ENCODE data around the gene TOX2. TPM values are rescaled to one million over a fixed set of nuclear protein-coding genes. Genes with fewer than 3 reads are reported as not detected.

The TOX2 gene
- total RNA-seq, 2 donors from 2014 or later: 8.8 to 52.8 TPM

DNA sequence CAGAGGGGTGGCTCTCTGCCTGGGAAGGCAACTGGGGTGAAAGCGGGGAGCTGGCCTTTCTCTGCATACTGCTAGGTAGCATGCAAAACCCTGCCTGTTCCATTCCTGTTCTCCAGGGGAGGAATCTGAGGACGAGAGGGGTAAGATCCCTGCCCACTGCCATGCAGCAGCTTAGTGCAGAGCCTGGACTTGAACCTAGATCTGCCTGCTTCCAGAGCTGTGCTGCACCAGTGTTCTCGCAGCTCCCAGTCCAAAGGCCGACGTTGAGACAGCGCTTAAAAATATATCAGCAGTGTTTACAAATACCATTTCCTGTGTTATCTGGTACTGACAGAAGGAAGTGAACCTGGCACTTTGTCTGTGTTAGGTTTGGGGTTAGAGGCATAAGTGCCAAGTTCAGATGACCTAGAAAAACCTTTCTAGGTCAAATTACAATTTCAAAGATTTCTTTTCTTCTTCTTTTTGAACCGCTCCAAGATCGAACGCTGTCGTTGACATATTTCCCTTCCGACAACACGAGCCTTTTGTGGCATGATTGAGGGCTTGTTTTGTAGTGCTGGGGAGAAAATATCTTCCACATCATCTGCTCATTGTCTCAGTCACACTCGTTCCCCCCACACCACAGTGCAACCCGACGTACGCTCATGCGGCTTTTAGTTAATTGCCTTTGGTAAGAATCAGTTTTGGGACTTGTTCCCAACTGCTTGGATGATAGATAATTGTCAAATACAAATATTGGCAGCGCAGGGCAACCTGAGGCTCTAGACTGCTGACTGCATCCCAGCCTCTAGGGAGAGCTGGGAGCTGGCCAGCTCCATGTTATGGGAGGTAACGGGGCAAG is 44.6 kb downstream of the TOX2 start:
- Histone ChIP-seq H3K4me3 (no peak overlapping the region), H3K4me1 (replicated peaks) (no peaks in the 10 kb centered on the region), H3K27ac (no peak overlapping the region), H3K9me3 (no peaks in the 10 kb centered on the region), H3K36me3 (no peaks in the 10 kb centered on the region), H3K27me3 (replicated peaks; ENCODE audit: insufficient read depth) (no peaks in the 10 kb centered on the region)
- intact Hi-C loops (cut with DNase I): no loop called here
- DNase-seq (ENCODE audit: low spot score): no peak
- WGBS: 23% methylated on average over 19 of the region's 19 CpGs
- peak; percentile 4 for TF ChIP-seq POLR2AphosphoS5 (IDR thresholded peaks at IDR 0.05)
- TF ChIP-seq POLR2A (IDR thresholded peaks at IDR 0.05): no peak
- TF ChIP-seq, protein P1, sequence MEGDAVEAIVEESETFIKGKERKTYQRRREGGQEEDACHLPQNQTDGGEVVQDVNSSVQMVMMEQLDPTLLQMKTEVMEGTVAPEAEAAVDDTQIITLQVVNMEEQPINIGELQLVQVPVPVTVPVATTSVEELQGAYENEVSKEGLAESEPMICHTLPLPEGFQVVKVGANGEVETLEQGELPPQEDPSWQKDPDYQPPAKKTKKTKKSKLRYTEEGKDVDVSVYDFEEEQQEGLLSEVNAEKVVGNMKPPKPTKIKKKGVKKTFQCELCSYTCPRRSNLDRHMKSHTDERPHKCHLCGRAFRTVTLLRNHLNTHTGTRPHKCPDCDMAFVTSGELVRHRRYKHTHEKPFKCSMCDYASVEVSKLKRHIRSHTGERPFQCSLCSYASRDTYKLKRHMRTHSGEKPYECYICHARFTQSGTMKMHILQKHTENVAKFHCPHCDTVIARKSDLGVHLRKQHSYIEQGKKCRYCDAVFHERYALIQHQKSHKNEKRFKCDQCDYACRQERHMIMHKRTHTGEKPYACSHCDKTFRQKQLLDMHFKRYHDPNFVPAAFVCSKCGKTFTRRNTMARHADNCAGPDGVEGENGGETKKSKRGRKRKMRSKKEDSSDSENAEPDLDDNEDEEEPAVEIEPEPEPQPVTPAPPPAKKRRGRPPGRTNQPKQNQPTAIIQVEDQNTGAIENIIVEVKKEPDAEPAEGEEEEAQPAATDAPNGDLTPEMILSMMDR (IDR thresholded peaks at IDR 0.05): no peak

DNA sequence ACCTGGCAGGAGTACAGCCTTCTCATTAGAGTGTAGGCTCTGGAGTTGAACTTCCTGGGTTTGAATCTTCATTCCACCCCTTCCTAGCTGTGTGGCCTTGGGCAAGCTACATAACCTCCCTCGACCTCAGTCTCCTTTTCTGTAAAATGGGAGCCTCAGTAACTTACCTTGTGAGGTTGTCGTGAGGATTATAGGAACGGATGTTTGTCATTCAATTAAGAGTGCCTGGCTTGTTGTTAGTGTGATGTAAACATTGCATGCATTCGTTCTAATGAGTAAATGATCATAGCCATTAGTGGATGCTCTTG is 45.2 kb downstream of the TOX2 start:
- Histone ChIP-seq H3K27me3 (replicated peaks; ENCODE audit: insufficient read depth) (no peaks in the 10 kb centered on the region), H3K4me1 (replicated peaks) (no peaks in the 10 kb centered on the region), H3K36me3 (no peaks in the 10 kb centered on the region), H3K4me3 (no peak overlapping the region), H3K27ac (no peak overlapping the region), H3K9me3 (no peaks in the 10 kb centered on the region)
- DNase-seq (ENCODE audit: low spot score): no peak
- no peak for TF ChIP-seq POLR2A (IDR thresholded peaks at IDR 0.05)
- no peak for TF ChIP-seq POLR2AphosphoS5 (IDR thresholded peaks at IDR 0.05)
- TF ChIP-seq, protein P1 (IDR thresholded peaks at IDR 0.05): no peak
- WGBS: 66% methylated on average over 4 of the region's 4 CpGs
- intact Hi-C loops (cut with DNase I): no loop called here

DNA sequence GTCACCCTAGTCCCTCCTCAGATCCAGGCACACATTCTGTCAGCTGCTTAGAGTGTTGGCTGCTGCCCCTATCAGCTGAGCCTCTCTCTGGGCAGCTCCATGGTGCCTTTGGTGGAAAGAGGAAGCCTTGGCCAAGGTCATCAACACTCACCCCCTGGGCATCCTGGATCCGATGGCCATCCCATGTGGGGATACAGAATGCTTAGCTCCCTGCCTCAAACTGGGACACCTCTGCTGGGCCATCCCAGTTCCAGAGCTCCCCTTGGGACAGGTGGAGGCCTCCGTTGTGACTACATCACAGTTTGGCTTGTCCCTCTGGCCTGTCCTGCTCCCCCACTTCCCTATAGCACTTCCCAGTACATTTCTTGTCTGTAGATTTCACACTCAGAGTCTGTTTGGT is 45.6 kb downstream of the TOX2 start:
- DNase-seq (ENCODE audit: low spot score): no peak
- no peak overlapping the region for H3K27ac ChIP-seq
- TF ChIP-seq, protein P1 (IDR thresholded peaks at IDR 0.05): no peak
- TF ChIP-seq POLR2A (IDR thresholded peaks at IDR 0.05) (no peak), POLR2AphosphoS5 (IDR thresholded peaks at IDR 0.05) (no peak)
- no peaks in the 10 kb centered on the region for H3K9me3 ChIP-seq
- no peak overlapping the region for H3K4me3 ChIP-seq
- no peaks in the 10 kb centered on the region for H3K36me3 ChIP-seq
- WGBS: 91% methylated on average over 2 of the region's 2 CpGs
- intact Hi-C loops (cut with DNase I): no loop called here
- no peaks in the 10 kb centered on the region for H3K4me1 ChIP-seq (replicated peaks)
- H3K27me3 ChIP-seq (replicated peaks; ENCODE audit: insufficient read depth): no peaks in the 10 kb centered on the region

DNA sequence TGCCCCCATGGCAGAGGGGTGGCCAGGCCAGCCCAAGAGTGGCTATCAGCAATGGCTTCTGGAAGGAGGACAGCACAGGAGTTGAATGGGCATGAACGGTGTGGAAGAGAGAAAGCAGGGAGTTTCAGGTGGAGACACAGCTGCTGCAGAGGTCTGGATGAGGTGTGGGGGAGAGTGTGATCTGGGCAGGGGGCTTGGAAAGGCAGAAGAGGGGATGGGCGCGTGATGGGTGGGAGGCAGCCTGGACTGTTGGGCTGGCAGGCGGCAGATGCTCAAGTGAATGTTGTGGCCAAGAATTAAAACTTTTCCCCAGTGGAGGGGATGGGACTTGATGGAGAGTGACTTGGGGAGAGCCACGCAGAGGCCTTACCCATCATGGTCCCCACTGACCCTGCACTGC is 46.5 kb downstream of the TOX2 start:
- Histone ChIP-seq H3K4me1 (replicated peaks) (no peaks in the 10 kb centered on the region), H3K9me3 (no peaks in the 10 kb centered on the region), H3K27ac (no peak overlapping the region), H3K4me3 (no peak overlapping the region), H3K36me3 (no peaks in the 10 kb centered on the region), H3K27me3 (replicated peaks; ENCODE audit: insufficient read depth) (no peaks in the 10 kb centered on the region)
- WGBS: 98% methylated on average over 5 of the region's 5 CpGs
- no peak for DNase-seq (ENCODE audit: low spot score)
- intact Hi-C loops (cut with DNase I): no loop called here
- TF ChIP-seq POLR2A (IDR thresholded peaks at IDR 0.05): no peak
- no peak for TF ChIP-seq POLR2AphosphoS5 (IDR thresholded peaks at IDR 0.05)
- TF ChIP-seq, protein P1 (IDR thresholded peaks at IDR 0.05): no peak

Data from prostate gland (tissue), 2 donors.